Breast epithelium (tissue), 3 donors: ENCODE measurements around the gene SRC.

Source experiments
- CTCF ChIP-seq, 3 donors: fragments of 450-650 bp; IDR thresholded peaks; one replicate each; pipeline ENCODE4 v1.5.1; 2016 to 2017; ENCODE audit warnings: antibody characterized with exemption in 3 of 3, mild to moderate bottlenecking in 3 of 3, moderate library complexity in 3 of 3
- POLR2AphosphoS5 ChIP-seq, 3 donors: sonication (generic); formaldehyde crosslinking; IDR thresholded peaks; one replicate each; pipeline ENCODE4 v1.6.1; 2017; ENCODE audit warnings: antibody characterized with exemption in 3 of 3

- TF ChIP-seq CTCF (IDR thresholded peaks at IDR 0.05), result no peak
- no peak for TF ChIP-seq POLR2AphosphoS5 (IDR thresholded peaks at IDR 0.05)
These were observed 7.4 kb downstream of the SRC start for GRCh38 chr20:37353285-37353849.
